CD4-positive, alpha-beta T cell treated with Interleukin-15 for 1 hour (primary cell): ENCODE measurements around the gene CARS2.

Experiments used
- DNase-seq: peaks from one replicate; pipeline ENCODE4 v3.0.0-alpha.2; 2020

CARS2 gene

GRCh38 chr13:110650436-110650835 lies 55.5 kb downstream of the CARS2 start:
- DNase-seq, result no peak

GRCh38 chr13:110649551-110649950 lies 56.4 kb downstream of the CARS2 start:
- DNase-seq, result no peak

- no peak for DNase-seq
These were observed 57.0 kb downstream of the CARS2 start for GRCh38 chr13:110648848-110649421.

- DNase-seq, result no peak
These were observed 57.6 kb downstream of the CARS2 start for GRCh38 chr13:110648146-110648819.

- DNase-seq, result no peak
These were observed 58.6 kb downstream of the CARS2 start for GRCh38 chr13:110647365-110647737.

- DNase-seq, result no peak
These were observed 59.2 kb downstream of the CARS2 start for GRCh38 chr13:110646442-110647364.

- no peak for DNase-seq
These were observed 60.2 kb downstream of the CARS2 start for GRCh38 chr13:110645750-110646149.

GRCh38 chr13:110644892-110645521 lies 60.9 kb downstream of the CARS2 start:
- peak; percentile 79 for DNase-seq

- no peak for DNase-seq
These were observed 62.0 kb downstream of the CARS2 start for GRCh38 chr13:110643768-110644421.

- no peak for DNase-seq
These were observed 62.6 kb downstream of the CARS2 start for GRCh38 chr13:110643324-110643723.

- no peak for DNase-seq
These were observed 63.5 kb downstream of the CARS2 start for GRCh38 chr13:110642291-110642981.

GRCh38 chr13:110641055-110642015 lies 64.6 kb downstream of the CARS2 start:
- no peak for DNase-seq

- no peak for DNase-seq
These were observed 65.3 kb downstream of the CARS2 start for GRCh38 chr13:110640591-110641029.

- no peak for DNase-seq
These were observed 66.0 kb downstream of the CARS2 start for GRCh38 chr13:110639935-110640334.

GRCh38 chr13:110638814-110639806 lies 66.8 kb downstream of the CARS2 start:
- no peak for DNase-seq

GRCh38 chr13:110638257-110638656 lies 67.7 kb downstream of the CARS2 start:
- DNase-seq, result no peak

GRCh38 chr13:110637747-110638146 lies 68.2 kb downstream of the CARS2 start:
- DNase-seq, result no peak

GRCh38 chr13:110637275-110637674 lies 68.6 kb downstream of the CARS2 start:
- no peak for DNase-seq

- no peak for DNase-seq
These were observed 69.2 kb downstream of the CARS2 start for GRCh38 chr13:110636701-110637201.
